ENCODE measurements around the gene KRTAP23-1. TPM values are rescaled to one million over a fixed set of nuclear protein-coding genes. Genes with fewer than 3 reads are reported as not detected.

KRTAP23-1 gene
- total RNA-seq, 2 experiments from 2014 or later = not detected

GRCh38 chr21:30337276-30337744 lies 11.1 kb downstream of the KRTAP23-1 start, which contains the start of gene KRTAP27-1:
TSS of gene KRTAP27-1 (minus strand) at chr21:30337694. CDS start at chr21:30337668, 26 bp downstream.
- Mint-ChIP-seq H3K27ac (no peak within 1 kb of the TSS), H3K36me3 (no peaks in the 10 kb centered on the region), H3K27me3 (no peaks in the 10 kb centered on the region), H3K9me3 (no peaks in the 10 kb centered on the region), H3K4me3 (no peak within 1 kb of the TSS), H3K4me1 (no peaks in the 10 kb centered on the region)
- POLR2A ChIA-PET = no interaction called here
- DNase-seq (no peak), ATAC-seq (ENCODE audit: low read depth) (no peak)

GRCh38 chr21:30336596-30336995 lies 11.8 kb downstream of the KRTAP23-1 start:
- H3K4me1 Mint-ChIP-seq = no peaks in the 10 kb centered on the region
- DNase-seq = no peak
- POLR2A ChIA-PET = no interaction called here

GRCh38 chr21:30333736-30334135 lies 14.7 kb downstream of the KRTAP23-1 start:
- Mint-ChIP-seq H3K27ac (no peak overlapping the region), H3K4me3 (no peak overlapping the region), H3K4me1 (no peaks in the 10 kb centered on the region), H3K9me3 (no peaks in the 10 kb centered on the region), H3K36me3 (no peaks in the 10 kb centered on the region), H3K27me3 (no peaks in the 10 kb centered on the region)
- DNase-seq (no peak), ATAC-seq (ENCODE audit: low read depth) (no peak)
- POLR2A ChIA-PET = no interaction called here

More at GRCh38 chr21:30336596-30336995, 11.8 kb downstream of the KRTAP23-1 start:
- no peaks in the 10 kb centered on the region for H3K9me3 Mint-ChIP-seq
- no peak overlapping the region for H3K4me3 Mint-ChIP-seq
- H3K36me3 Mint-ChIP-seq = no peaks in the 10 kb centered on the region
- no peaks in the 10 kb centered on the region for H3K27me3 Mint-ChIP-seq
- H3K27ac Mint-ChIP-seq = no peak overlapping the region
- ATAC-seq (ENCODE audit: low read depth) = no peak

GRCh38 chr21:30332681-30333080 lies 15.7 kb downstream of the KRTAP23-1 start:
- no peaks in the 10 kb centered on the region for H3K9me3 Mint-ChIP-seq
- ATAC-seq (ENCODE audit: low read depth) (no peak), DNase-seq (no peak)
- H3K4me3 Mint-ChIP-seq = no peak overlapping the region
- POLR2A ChIA-PET = no interaction called here
- H3K36me3 Mint-ChIP-seq = no peaks in the 10 kb centered on the region
- H3K27ac Mint-ChIP-seq = no peak overlapping the region
- H3K4me1 Mint-ChIP-seq = no peaks in the 10 kb centered on the region
- no peaks in the 10 kb centered on the region for H3K27me3 Mint-ChIP-seq

- H3K27ac Mint-ChIP-seq = no peak overlapping the region
- no peaks in the 10 kb centered on the region for H3K27me3 Mint-ChIP-seq
- POLR2A ChIA-PET = no interaction called here
- H3K36me3 Mint-ChIP-seq = no peaks in the 10 kb centered on the region
- DNase-seq = no peak
- no peaks in the 10 kb centered on the region for H3K9me3 Mint-ChIP-seq
- H3K4me3 Mint-ChIP-seq = no peak overlapping the region
- no peak for ATAC-seq (ENCODE audit: low read depth)
- no peaks in the 10 kb centered on the region for H3K4me1 Mint-ChIP-seq
Measured at GRCh38 chr21:30329203-30329875, 19.1 kb downstream of the KRTAP23-1 start.

GRCh38 chr21:30326390-30326789 lies 22.0 kb downstream of the KRTAP23-1 start:
- H3K9me3 Mint-ChIP-seq = no peaks in the 10 kb centered on the region
- H3K4me1 Mint-ChIP-seq = no peaks in the 10 kb centered on the region
- POLR2A ChIA-PET = no interaction called here
- DNase-seq (no peak), ATAC-seq (ENCODE audit: low read depth) (no peak)
- H3K36me3 Mint-ChIP-seq = no peaks in the 10 kb centered on the region
- no peak overlapping the region for H3K27ac Mint-ChIP-seq
- H3K27me3 Mint-ChIP-seq = no peaks in the 10 kb centered on the region
- H3K4me3 Mint-ChIP-seq = no peak overlapping the region

GRCh38 chr21:30320215-30320614 lies 28.2 kb downstream of the KRTAP23-1 start, which contains the start of gene KRTAP26-1:
TSS of gene KRTAP26-1 (minus strand) at chr21:30320315. CDS start at chr21:30320035, 280 bp downstream.
- no peak for ATAC-seq (ENCODE audit: low read depth)
- no peak for DNase-seq
- H3K4me3 Mint-ChIP-seq = no peak within 1 kb of the TSS
- no peaks in the 10 kb centered on the region for H3K27me3 Mint-ChIP-seq
- no peaks in the 10 kb centered on the region for H3K4me1 Mint-ChIP-seq
- no peaks in the 10 kb centered on the region for H3K36me3 Mint-ChIP-seq
- H3K27ac Mint-ChIP-seq = no peak within 1 kb of the TSS
- POLR2A ChIA-PET = no interaction called here
- H3K9me3 Mint-ChIP-seq = no peaks in the 10 kb centered on the region

- Mint-ChIP-seq H3K4me1 (no peaks in the 10 kb centered on the region), H3K4me3 (no peak overlapping the region), H3K9me3 (no peaks in the 10 kb centered on the region), H3K27ac (no peak overlapping the region), H3K27me3 (no peaks in the 10 kb centered on the region), H3K36me3 (no peaks in the 10 kb centered on the region)
- DNase-seq = no peak
- ATAC-seq (ENCODE audit: low read depth) = no peak
- POLR2A ChIA-PET = no interaction called here
Measured at GRCh38 chr21:30315701-30316100, 32.7 kb downstream of the KRTAP23-1 start.

- H3K9me3 Mint-ChIP-seq = no peaks in the 10 kb centered on the region
- no peaks in the 10 kb centered on the region for H3K36me3 Mint-ChIP-seq
- no peak overlapping the region for H3K27ac Mint-ChIP-seq
- H3K4me3 Mint-ChIP-seq = no peak overlapping the region
- H3K27me3 Mint-ChIP-seq = no peaks in the 10 kb centered on the region
- H3K4me1 Mint-ChIP-seq = no peaks in the 10 kb centered on the region
- ATAC-seq (ENCODE audit: low read depth) (no peak), DNase-seq (no peak)
- POLR2A ChIA-PET = no interaction called here
Measured at GRCh38 chr21:30306884-30307283, 41.5 kb downstream of the KRTAP23-1 start.

- Mint-ChIP-seq H3K4me1 (no peaks in the 10 kb centered on the region), H3K9me3 (no peaks in the 10 kb centered on the region), H3K27me3 (no peaks in the 10 kb centered on the region), H3K4me3 (no peak overlapping the region), H3K27ac (no peak overlapping the region), H3K36me3 (no peaks in the 10 kb centered on the region)
- POLR2A ChIA-PET = no interaction called here
- ATAC-seq (ENCODE audit: low read depth) (no peak), DNase-seq (no peak)
Measured at GRCh38 chr21:30305136-30305535, 43.3 kb downstream of the KRTAP23-1 start.

Small RNA genes within 50 kb of the gene (microRNA-seq; reads per million reads assigned to microRNA genes)
- not detected for gene MIR4327

Other genes starting within 250 kb of the KRTAP23-1 start
- not detected for gene CLDN17, start 181.8 kb downstream of the KRTAP23-1 start, total RNA-seq
- not detected for gene CLDN8, start 132.5 kb downstream of the KRTAP23-1 start, total RNA-seq
- not detected for gene KRTAP24-1, start 65.7 kb downstream of the KRTAP23-1 start, total RNA-seq
- gene KRTAP25-1, start 59.1 kb downstream of the KRTAP23-1 start, total RNA-seq = not detected
- gene KRTAP26-1, start 28.3 kb downstream of the KRTAP23-1 start, total RNA-seq = not detected
- gene KRTAP27-1, start 10.9 kb downstream of the KRTAP23-1 start, total RNA-seq = not detected
- not detected for gene KRTAP13-2, start 23.7 kb upstream of the KRTAP23-1 start, total RNA-seq
- not detected for gene KRTAP13-1, start 47.4 kb upstream of the KRTAP23-1 start, total RNA-seq
- gene KRTAP13-3, start 77.3 kb upstream of the KRTAP23-1 start, total RNA-seq = not detected
- not detected for gene KRTAP13-4, start 81.6 kb upstream of the KRTAP23-1 start, total RNA-seq
- not detected for gene KRTAP15-1, start 91.7 kb upstream of the KRTAP23-1 start, total RNA-seq
- not detected for gene KRTAP19-1, start 131.8 kb upstream of the KRTAP23-1 start, total RNA-seq
- not detected for gene KRTAP19-2, start 138.8 kb upstream of the KRTAP23-1 start, total RNA-seq
- gene KRTAP19-3, start 143.4 kb upstream of the KRTAP23-1 start, total RNA-seq = not detected
- not detected for gene KRTAP19-4, start 148.6 kb upstream of the KRTAP23-1 start, total RNA-seq
- not detected for gene KRTAP19-5, start 153.5 kb upstream of the KRTAP23-1 start, total RNA-seq
- not detected for gene KRTAP19-6, start 193.3 kb upstream of the KRTAP23-1 start, total RNA-seq
- not detected for gene KRTAP19-7, start 212.7 kb upstream of the KRTAP23-1 start, total RNA-seq
- not detected for gene KRTAP22-2, start 241.8 kb upstream of the KRTAP23-1 start, total RNA-seq
- not detected for gene KRTAP6-3, start 243.8 kb upstream of the KRTAP23-1 start, total RNA-seq

All from activated naive CD8-positive, alpha-beta T cell treated with anti-CD3 and anti-CD28 coated beads, Interleukin-2, amount 10 ng/mL, durations not matched to agents 7 days and 5 days (primary cell).